Neutrophil (primary cell): ENCODE measurements around the gene FBXL5.
A peak's percentile ranks its signal among the peaks of the same experiment; 100 is the strongest.
"Not testable (repeated sequence)": the region's sequence is repeated elsewhere in the genome, so short reads cannot be mapped to it uniquely, and the experiment has no call there.

Source experiments
- H3K27ac ChIP-seq: fragments of 200-600 bp; sonication (generic); 2 replicates; pipeline ENCODE4 v1.5.1; 2016; ENCODE audit warnings: mild to moderate bottlenecking, moderate library complexity
- H3K27me3 ChIP-seq: fragments of 200-600 bp; sonication (generic); 2 replicates; pipeline ENCODE4 v1.6.0; 2016; ENCODE audit warnings: mild to moderate bottlenecking
- H3K36me3 ChIP-seq: fragments of 200-600 bp; sonication (generic); 2 replicates; pipeline ENCODE4 v1.5.1; 2017
- H3K4me1 ChIP-seq, 2 experiments: fragments of 200-600 bp in 1 of 2; sonication (generic) in 1 of 2; 1 replicate in 1 of 2; 2 replicates in 1 of 2; pipeline versions ENCODE4 v1.5.1 to v1.6.1; 2013 to 2016; ENCODE audit warnings: low read depth in 1 of 2, low read length in 1 of 2, mild to moderate bottlenecking in 1 of 2, moderate library complexity in 1 of 2; ENCODE audit not compliant: control insufficient read depth in 1 of 2, insufficient read depth in 1 of 2
- H3K4me3 ChIP-seq, 2 experiments: fragments of 200-600 bp in 1 of 2; sonication (generic) in 1 of 2; 1 replicate in 1 of 2; 2 replicates in 1 of 2; pipeline ENCODE4 v1.5.1; 2013 to 2016; ENCODE audit warnings: low read depth in 1 of 2, low read length in 1 of 2, mild to moderate bottlenecking in 1 of 2, moderate library complexity in 1 of 2
- H3K9me3 ChIP-seq: fragments of 200-600 bp; sonication (generic); 2 replicates; pipeline ENCODE4 v1.5.1; 2016
- TF ChIP-seq, protein P1 (sequence below): fragments of 200-600 bp; sonication (generic); IDR thresholded peaks from 2 replicates; pipeline ENCODE4 v1.5.1; 2016; ENCODE audit warnings: antibody characterized with exemption

Gene FBXL5

DNA sequence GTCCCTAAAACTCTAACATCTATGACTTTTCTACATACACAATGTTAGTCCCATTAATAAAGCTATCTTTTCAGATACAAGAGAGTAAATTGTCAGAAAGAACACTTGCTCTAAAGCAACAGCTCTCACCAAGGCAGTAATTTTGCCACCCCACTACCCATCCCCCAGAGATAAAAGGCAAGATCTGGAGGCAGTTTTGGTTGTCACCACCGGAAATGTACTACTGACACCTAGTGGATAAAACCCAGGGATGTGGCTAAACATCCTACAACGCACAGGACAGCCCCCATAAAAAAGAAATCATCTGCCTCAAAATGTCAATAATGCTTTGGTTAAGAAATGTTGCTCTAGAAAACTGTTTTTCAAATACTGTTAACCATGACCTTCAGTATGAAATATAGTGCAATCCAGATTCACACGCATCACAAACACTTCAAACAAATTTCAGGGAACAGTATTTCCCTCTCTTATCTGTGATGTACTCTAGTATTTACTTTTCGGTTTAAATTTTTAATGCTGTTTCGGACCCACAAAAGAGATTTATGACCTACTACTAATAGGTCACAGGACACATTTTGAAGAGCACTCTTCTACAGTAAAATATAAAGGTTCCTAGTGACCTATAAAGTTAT is 5.1 kb downstream of the FBXL5 start:
- Histone ChIP-seq H3K27me3 (no peaks in the 10 kb centered on the region), H3K4me1 (peaks cover 82 to 88% of the 10 kb centered on the region in 2 experiments), H3K4me3 (peak overlapping the region; percentile 44 to 92), H3K36me3 (peaks cover 43% of the 10 kb centered on the region), H3K9me3 (no peaks in the 10 kb centered on the region), H3K27ac (peak overlapping the region; percentile 99)
- TF ChIP-seq, protein P1, sequence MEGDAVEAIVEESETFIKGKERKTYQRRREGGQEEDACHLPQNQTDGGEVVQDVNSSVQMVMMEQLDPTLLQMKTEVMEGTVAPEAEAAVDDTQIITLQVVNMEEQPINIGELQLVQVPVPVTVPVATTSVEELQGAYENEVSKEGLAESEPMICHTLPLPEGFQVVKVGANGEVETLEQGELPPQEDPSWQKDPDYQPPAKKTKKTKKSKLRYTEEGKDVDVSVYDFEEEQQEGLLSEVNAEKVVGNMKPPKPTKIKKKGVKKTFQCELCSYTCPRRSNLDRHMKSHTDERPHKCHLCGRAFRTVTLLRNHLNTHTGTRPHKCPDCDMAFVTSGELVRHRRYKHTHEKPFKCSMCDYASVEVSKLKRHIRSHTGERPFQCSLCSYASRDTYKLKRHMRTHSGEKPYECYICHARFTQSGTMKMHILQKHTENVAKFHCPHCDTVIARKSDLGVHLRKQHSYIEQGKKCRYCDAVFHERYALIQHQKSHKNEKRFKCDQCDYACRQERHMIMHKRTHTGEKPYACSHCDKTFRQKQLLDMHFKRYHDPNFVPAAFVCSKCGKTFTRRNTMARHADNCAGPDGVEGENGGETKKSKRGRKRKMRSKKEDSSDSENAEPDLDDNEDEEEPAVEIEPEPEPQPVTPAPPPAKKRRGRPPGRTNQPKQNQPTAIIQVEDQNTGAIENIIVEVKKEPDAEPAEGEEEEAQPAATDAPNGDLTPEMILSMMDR, result peak; percentile 68

DNA sequence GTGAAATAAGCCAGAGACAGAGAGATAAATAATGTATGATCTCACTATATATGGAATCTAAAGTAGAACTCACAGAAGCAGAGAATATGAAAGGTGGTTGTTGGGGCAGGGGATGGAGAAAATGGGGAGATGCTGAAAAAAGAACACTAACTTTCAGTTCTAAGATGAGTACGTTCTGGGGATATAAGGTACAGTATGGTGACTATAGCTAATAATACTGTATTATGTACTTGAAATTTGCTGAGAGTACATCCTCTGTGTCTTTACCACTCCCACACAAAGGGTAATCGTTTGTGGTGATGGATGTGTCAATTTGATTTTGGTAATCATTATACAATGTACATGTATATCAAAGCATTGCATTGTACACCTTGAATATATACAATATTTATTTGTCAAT is 6.6 kb downstream of the FBXL5 start:
- H3K4me1 ChIP-seq, result peaks cover 85 to 95% of the 10 kb centered on the region in 2 experiments
- TF ChIP-seq, protein P1, result no peak

DNA sequence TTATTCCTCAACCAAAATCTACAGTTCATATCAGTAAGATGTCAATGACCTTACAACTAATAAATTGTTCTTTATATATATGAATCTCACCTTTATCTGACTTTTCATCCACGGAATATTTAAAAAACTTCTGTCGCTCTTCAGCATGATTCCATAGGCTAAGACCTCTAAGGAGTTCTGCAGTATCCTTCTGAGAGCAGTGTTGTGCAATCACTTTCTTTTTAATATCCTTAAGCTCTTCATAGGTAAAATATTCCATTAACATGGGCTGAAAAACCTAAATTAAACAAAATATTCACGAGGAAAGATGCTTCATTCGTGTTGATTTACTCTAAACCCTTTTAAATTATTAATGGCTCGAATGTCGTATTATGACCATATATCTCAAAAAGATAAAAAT is 16.7 kb downstream of the FBXL5 start:
- TF ChIP-seq, protein P1, result no peak
- H3K4me3 ChIP-seq, result no peak overlapping the region
- H3K36me3 ChIP-seq, result peaks cover 100% of the 10 kb centered on the region
- H3K27ac ChIP-seq, result no peak overlapping the region
- peaks cover 6 to 22% of the 10 kb centered on the region in 2 experiments for H3K4me1 ChIP-seq
- H3K27me3 ChIP-seq, result no peaks in the 10 kb centered on the region
- no peaks in the 10 kb centered on the region for H3K9me3 ChIP-seq

More for the DNA sequence above, 6.6 kb downstream of the FBXL5 start:
- no peaks in the 10 kb centered on the region for H3K27me3 ChIP-seq
- peak overlapping the region; percentile 99 for H3K27ac ChIP-seq
- H3K9me3 ChIP-seq, result no peaks in the 10 kb centered on the region
- H3K4me3 ChIP-seq, result peak overlapping the region in 1 of 2 experiments; percentile 92
- peaks cover 44% of the 10 kb centered on the region for H3K36me3 ChIP-seq

DNA sequence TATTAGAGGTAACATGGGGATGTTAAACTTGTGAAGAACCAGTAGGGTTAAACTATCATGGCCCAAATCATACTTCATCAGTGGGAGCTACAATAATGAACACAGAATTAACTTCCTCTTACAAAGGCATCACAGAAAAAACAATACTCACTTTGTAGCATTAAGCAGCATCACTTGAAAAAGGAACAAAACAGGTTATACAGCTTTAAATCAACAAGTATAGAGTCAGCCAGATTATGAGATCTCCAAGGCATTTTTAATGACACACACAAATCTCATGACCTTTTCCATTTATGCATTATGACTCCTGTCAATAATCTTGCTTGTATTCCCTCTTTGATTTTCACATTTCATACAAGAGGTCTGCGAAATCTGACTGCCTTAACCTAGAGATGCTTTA is 18.3 kb downstream of the FBXL5 start:
- Histone ChIP-seq H3K27ac (peak overlapping the region; percentile 49), H3K4me1 (peaks cover 6 to 12% of the 10 kb centered on the region in 2 experiments), H3K27me3 (no peaks in the 10 kb centered on the region), H3K4me3 (no peak overlapping the region), H3K36me3 (peaks cover 100% of the 10 kb centered on the region), H3K9me3 (no peaks in the 10 kb centered on the region)
- TF ChIP-seq, protein P1, result no peak

DNA sequence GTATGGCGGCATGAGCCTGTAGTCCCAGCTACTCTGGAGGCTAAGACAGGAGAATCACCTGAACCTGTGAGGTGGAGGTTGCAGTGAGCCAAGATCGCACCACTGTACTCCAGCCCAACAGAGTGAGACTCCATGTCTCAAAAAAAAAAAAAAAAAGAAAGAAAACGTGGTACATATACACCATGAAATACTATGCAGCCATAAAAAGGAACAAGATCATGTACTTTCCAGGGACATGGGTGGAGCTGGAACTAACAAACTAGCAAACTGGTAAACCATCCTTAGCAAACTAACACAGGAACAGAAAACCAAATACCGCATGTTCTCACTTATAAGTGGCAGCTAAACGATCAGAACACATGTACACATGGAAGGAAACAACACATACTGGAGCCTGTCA is 37.8 kb downstream of the FBXL5 start:
- H3K9me3 ChIP-seq, H3K27me3 ChIP-seq, H3K27ac ChIP-seq, H3K4me3 ChIP-seq: not testable (repeated sequence)
- peaks cover 84% of the 10 kb centered on the region for H3K36me3 ChIP-seq
- peaks cover 3 to 21% of the 10 kb centered on the region in 2 experiments for H3K4me1 ChIP-seq

DNA sequence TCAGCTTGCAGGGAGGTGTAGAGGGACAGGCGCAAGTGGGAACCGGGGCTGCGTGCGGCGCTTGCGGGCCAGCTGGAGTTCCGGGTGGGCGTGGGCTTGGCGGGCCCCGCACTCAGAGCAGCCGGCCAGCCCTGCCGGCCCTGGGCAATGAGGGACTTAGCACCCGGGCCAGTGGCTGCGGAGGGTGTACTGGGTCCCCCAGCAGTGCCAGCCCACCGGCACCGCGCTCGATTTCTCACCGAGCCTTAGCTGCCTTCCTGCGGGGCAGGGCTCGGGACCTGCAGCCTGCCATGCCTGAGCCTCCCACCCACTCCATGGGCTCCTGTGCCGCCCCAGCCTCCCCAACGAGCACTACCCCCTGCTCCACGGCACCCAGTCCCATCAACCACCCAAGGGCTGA is 40.3 kb downstream of the FBXL5 start:
- not testable (repeated sequence) for H3K27me3 ChIP-seq, H3K9me3 ChIP-seq, H3K27ac ChIP-seq, H3K4me3 ChIP-seq
- peaks cover 3 to 17% of the 10 kb centered on the region in 2 experiments for H3K4me1 ChIP-seq
- peaks cover 90% of the 10 kb centered on the region for H3K36me3 ChIP-seq
